ENCODE data around the gene FOXK2.

The FOXK2 gene

GRCh38 chr17:82592289-82592766 lies 72.8 kb downstream of the FOXK2 start:
- no peak for DNase-seq

DNA sequence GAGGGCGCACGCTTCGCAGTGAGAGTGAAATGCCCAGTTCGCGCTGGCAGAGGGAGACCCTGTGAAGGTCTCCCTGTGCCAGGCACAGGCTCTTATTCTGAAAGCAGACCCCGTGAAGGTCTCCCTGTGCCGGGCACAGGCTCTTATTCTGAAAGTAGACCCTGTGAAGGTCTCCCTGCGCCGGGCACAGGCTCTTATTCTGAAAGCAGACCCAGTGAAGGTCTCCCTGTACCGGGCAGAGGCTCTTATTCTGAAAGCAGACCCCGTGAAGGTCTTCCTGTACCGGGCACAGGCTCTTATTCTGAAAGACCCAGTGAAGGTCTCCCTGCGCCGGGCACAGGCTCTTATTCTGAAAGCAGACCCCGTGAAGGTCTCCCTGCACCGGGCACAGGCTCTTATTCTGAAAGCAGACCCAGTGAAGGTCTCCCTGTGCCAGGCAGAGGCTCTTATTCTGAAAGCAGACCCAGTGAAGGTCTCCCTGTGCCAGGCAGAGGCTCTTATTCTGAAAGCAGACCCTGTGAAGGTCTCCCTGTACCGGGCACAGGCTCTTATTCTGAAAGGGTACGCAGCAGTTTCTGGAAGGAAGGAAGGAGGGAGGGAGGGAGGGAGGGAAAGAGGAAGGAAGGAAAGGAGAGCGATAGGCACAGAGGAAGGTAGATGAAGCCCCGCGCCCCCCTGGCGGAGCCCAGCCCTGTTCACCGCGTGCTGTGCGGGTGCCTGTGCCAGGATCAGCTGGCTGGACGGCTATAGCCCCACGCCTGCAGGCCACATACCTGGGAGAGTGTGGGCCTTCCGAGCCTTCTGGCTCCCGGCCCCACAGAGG lies 73.4 kb downstream of the FOXK2 start:
- peak in 1 of 2 donors; percentile 84 for DNase-seq

DNA sequence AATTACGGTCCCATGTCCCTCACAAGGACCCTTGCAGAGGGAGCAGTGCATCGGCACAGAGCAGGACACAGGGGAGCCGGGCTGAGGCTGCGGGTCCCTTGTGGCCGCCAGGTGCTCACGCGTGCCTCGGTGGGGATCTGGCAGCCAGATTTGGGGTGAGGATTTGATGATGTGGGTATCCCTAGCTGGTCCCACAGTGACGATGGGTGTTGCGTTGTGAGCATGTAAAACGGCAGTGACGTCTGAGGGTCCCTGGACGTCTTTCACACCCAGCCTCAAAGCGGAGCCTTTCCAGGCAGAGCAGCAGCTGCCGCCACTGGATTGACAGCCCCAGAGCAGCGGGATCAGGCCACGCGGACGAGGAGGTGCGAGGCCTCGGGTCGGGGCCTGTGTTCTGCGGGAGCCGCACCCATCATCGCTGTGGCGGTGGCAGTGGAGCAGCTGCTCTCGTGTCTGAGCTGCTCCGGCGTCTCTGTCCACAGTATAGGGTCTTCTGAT lies 74.1 kb downstream of the FOXK2 start:
- no peak for DNase-seq

GRCh38 chr17:82594571-82594970 lies 75.0 kb downstream of the FOXK2 start:
- no peak for DNase-seq

DNA sequence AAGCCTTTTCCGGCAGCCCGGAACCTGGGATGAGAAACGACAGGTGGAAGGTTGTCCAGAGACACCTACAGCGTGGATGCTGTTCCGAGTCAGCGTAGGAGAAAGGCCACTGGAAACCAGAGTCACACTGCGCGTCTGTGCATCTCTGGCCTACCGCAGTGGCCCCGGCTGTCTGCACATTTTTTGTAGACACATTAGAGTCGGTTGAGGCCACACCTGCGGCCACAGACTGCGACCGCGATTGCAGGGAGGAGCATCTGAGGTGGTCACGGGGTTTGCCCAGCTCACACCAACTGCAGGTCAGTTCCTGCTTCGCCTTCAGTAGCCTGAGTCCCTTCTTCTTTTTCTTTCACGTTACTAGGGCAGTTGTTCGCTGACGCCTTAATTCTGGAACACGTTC lies 76.4 kb downstream of the FOXK2 start:
- DNase-seq, result no peak

DNA sequence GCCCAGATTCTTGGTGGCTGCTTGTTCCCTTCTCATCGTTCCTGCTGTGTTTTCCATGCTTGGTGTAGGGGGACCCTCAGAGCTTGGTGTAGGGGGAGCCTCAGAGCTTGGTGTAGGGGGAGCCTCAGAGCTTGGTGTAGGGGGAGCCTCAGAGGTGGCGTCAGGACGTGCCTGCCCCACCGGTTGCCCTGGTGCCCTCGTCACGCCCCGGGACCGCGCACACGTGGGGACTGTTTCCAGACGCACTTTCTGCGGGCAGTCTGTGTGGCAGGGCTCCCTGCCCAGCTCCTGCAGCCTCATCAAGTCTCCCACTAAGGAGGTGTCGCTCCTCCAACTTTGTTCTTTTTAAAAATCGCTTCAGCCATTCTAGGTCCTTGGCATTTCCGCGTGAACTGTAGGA lies 76.8 kb downstream of the FOXK2 start:
- no peak for DNase-seq

GRCh38 chr17:82596837-82597672 lies 77.5 kb downstream of the FOXK2 start:
- no peak for DNase-seq

DNA sequence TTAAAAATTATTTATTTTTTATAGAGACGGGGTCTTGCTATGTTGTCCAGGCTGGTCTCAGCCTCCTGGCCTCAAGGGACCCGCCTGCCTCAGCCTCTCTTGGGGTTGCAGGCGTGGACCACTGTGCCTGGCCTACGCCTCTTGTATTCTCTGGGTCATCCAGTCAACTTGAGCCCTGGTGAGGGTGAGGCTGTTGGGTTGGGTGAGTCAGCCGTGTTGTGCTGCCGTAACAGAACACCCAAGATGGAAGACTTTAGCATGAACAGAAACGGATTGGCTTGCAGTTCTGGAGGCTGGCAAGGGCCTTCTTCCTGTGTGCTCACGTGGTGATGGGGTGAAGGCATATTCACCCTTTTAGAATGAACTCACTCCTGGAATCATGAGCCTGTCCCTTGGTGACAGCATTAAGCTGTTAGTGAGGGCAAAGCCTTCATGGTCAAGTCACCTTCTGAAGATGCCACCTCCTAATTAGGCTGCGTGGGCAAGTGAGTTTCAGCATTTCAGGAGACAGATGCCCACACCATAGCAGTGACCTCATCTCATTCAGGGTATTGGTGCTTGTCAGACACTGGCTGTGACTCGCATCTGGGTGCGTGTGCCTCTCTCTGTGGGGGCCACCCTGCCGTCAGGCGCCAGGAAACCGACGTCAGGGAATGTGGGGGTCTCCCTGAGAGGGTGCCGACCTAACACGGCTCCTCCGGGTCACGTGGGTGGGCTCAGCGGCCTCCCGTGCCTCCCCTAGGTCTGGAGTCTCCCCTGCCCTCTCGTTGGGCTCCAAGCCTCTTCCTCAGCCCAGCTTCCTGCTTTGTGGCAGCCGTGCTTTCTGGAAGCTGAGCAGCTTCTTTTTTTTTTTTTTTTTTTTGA lies 79.0 kb downstream of the FOXK2 start:
- no peak for DNase-seq

DNA sequence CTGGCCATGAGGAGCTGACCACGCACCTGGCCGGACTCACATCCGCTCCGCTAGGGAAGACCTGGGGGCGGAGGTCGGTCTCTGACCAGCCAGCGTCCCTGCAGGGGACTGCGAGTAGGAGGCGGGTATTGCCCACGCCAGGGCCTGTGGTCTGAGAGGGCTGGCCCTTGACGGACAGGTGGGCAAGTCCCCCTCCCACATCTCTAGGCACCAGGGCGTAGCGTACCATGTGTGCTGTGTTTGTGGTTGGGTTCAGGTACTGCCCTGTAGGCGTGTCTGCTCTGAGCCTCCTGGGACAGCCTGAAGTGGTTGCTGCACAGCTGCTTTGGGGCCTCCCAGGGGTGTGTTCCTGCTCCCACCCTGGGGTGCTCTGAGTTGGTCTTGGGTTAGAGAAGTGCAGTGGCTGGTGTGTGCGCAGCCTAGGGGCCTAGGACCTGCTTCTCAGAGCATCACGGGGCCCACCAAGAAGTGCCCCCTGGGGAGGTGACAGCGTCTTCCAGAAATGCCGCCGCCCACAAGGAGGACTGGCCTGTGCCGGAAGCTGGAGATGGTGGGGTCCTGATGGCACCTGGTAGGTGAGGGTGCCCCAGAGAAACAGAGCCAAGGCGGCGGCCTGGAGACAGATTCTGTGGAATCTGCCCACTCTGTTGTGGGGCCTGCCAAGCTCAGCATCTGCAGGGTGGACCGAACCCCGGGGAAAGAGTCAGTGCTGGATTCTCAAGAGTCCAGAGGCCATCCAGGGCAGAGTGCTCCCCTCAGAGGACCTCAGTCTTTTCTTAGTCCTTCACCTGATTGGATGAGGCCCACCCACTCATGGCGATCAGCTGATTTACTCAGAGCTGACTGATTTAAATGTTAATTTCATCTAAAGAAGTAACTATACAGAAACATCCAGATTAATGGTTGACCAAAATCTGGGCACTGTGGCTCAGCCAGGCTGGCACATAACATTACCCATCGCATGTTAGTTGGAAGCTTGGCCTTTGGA lies 80.4 kb downstream of the FOXK2 start:
- DNase-seq, result no peak

DNA sequence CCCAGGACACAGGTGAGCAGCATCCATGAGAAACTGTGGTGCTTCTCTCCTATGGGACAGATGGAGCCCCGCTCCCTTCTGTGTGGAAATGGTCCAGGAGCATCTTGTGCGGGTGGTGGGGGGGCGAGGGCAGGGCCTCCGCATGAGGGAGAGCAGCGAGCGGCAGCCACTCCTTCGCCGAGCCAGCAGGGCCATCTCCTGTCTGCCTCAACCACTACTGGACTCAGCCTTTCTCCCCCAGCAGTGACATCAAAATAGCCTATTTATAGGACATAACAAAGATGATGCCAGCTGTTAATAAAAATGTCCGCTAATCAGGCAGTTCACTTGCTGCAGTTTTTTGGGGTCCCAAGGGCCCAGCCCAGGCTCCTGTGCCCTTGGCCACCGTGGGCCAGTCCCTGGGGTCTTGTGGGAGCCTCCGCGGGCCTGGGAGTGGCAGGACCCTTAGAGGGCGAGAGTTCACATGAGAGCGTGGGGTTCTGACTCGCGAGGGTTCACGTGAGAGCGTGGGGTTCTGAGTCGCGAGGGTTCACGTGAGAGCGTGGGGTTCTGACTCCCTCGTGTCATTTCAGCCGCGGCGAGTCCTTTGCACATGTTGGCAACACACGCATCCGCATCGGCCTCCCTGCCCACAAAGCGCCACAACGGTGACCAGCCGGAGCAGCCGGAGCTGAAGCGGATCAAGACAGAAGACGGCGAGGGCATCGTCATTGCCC lies 81.4 kb downstream of the FOXK2 start:
- no peak for DNase-seq

DNA sequence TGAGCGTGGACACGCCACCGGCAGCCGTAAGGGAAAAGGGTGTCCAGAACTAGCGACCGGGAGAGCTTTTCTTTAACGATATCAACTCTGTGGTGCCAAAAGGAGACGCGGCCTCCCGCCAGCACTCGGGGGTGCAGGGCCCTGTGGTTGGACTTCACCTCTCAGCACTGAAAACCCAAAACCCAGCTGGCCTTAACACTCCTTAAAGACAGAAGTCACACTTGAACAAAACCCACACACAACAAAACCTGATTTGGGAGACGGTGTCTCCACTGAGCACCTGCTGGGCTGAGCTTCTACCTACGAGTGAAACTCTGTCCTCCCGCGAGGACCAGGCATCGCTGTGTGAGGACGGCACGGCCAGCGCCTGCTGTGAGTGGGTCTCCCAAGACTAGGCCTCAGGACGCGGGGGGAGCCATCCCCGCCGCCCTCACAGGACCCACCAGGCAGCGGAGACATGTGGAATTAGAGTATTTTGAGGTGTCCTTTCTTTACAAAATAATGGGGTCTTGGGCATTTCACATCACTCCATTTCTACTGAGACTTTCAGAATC lies 82.0 kb downstream of the FOXK2 start:
- no peak for DNase-seq

- no peak for DNase-seq
Measured at GRCh38 chr17:82602487-82602886, 83.0 kb downstream of the FOXK2 start.

- no peak for DNase-seq
Measured at GRCh38 chr17:82602986-82603710, 83.6 kb downstream of the FOXK2 start.

- peak in 1 of 2 donors; percentile 89 for DNase-seq
Measured at GRCh38 chr17:82603981-82604448, 84.5 kb downstream of the FOXK2 start.

- DNase-seq, result no peak
Measured at GRCh38 chr17:82604532-82604931, 85.0 kb downstream of the FOXK2 start.

GRCh38 chr17:82605939-82606600 lies 86.5 kb downstream of the FOXK2 start:
- DNase-seq, result no peak

- DNase-seq, result no peak
Measured at GRCh38 chr17:82608816-82609215, 89.3 kb downstream of the FOXK2 start.

DNA sequence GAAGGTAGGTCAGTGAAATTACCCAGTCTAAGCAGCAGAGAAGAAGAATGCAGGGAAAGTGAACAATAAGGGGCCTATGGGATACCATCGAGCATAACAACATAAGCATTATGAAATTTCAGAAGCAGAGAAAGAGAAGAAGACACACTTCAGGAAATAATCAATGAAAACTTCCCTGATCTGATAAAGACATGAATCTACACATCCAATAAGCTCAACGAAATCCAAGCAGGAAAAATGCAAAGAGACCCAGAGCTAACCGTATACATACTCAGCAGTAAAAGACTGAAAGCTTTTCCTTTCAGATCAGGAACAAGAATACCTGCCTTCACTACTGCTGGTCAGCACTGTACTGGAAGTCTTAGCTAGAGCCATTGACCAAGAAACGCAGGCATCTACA lies 90.1 kb downstream of the FOXK2 start:
- no peak for DNase-seq

Data from bone marrow (tissue), 2 donors.